ENCODE measurements around the gene TRPM5. TPM values are rescaled to one million over a fixed set of nuclear protein-coding genes. Genes with fewer than 3 reads are reported as not detected.

Gene TRPM5
- total RNA-seq, 1 donor from 2014 or later: not detected

- intact Hi-C loops (cut with micrococcal nuclease): loop anchor here (10.0 kb wide), 1 partner anchor 555 kb away; the partner anchor contains the start of gene LSP1
Measured at GRCh38 chr11:2409611-2410468, 34.5 kb downstream of the TRPM5 start.

GRCh38 chr11:2409126-2409525, 35.2 kb downstream of the TRPM5 start:
- intact Hi-C loops (cut with micrococcal nuclease): loop anchor here (10.0 kb wide), 1 partner anchor 554 kb away; the partner anchor contains the start of gene LSP1

DNA sequence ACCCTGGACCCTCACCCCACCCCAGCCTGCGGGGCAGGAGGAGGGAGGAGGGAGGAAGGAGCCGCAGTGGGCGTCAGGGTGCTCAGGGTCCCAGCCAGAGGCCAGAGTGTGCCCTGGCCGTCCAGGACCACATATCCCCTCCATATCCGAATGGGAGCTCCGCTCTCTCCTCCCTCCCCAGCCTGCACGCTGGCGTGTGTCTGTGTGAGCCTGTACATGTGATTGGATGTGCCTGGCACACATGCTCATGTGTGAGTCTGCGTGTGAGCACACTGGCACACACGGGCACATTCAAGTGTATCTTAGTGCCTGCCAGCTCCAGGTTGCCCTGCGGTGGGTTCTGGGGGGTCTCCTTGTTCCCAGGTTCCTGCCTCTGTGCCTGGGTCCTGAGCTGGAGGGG, 35.6 kb downstream of the TRPM5 start:
- intact Hi-C loops (cut with micrococcal nuclease): loop anchor here (10.0 kb wide), 1 partner anchor 554 kb away; the partner anchor contains the start of gene LSP1

GRCh38 chr11:2406878-2407410, 37.4 kb downstream of the TRPM5 start:
- intact Hi-C loops (cut with micrococcal nuclease): loop anchor here (10.0 kb wide), 1 partner anchor 552 kb away; the partner anchor contains the start of gene LSP1

DNA sequence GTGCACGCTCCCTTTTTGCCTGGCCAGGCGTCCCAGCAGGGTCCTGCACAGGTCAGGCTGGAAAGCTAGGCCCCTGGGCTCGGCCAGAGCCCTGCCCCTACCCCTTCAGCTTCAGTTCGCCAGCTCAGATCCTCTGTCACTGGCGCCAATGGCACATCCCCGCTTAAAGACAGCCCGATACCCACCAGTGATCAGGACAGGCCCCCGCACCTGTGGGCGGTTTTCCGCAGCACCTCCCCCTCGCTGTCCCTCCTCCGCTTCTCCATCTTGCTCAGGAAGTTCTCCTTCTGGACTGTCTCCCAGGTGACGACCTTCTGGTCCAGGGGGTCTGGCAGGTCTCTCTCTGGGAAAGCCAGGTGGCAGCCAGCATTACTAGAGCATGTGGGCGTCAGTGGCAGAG, 37.9 kb downstream of the TRPM5 start:
- intact Hi-C loops (cut with micrococcal nuclease): loop anchor here (10.0 kb wide), 1 partner anchor 552 kb away; the partner anchor contains the start of gene LSP1

- intact Hi-C loops (cut with micrococcal nuclease): loop anchor here (5.0 to 10.0 kb wide), 2 partner anchors 207 to 550 kb away; partner anchors contain the start of gene LSP1
Measured at GRCh38 chr11:2404735-2405196, 39.5 kb downstream of the TRPM5 start.

GRCh38 chr11:2402890-2403645, 41.2 kb downstream of the TRPM5 start:
- intact Hi-C loops (cut with micrococcal nuclease): loop anchor here (5.0 to 10.0 kb wide), 2 partner anchors 206 to 548 kb away; partner anchors contain the start of gene LSP1

GRCh38 chr11:2402106-2402505, 42.2 kb downstream of the TRPM5 start:
- intact Hi-C loops (cut with micrococcal nuclease): loop anchor here (5.0 to 10.0 kb wide), 2 partner anchors 205 to 547 kb away; partner anchors contain the start of gene LSP1

DNA sequence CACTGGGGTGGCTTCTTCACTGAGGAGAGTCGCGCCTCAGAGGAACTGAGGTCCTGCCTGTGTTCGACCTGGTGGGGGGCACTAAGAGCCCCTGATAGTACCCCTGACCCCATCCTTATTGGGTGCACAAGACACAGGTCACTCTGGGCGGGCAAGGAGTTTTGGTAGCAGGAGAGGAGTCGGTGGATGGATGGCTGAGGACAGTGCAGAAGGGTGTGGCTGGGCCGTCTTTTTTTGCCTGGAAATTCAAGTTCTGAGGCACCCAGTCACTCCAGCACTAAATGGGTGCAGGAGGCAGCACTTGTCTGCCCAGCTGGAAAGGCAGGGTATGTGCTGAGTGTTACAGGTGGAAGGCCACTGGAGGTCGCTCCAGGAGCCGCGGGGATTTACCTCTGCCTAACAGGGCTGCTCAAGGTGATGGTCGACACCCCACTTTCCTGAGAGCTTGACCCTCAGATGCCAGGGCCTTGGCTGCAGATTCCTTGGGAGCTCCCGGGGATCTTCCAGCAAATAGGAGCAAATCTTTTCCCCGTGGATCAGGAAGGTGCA, 42.8 kb downstream of the TRPM5 start:
- intact Hi-C loops (cut with micrococcal nuclease): loop anchor here (2.0 to 10.0 kb wide), 3 partner anchors 204 to 639 kb away; partner anchors contain the start of genes CTSD and LSP1

GRCh38 chr11:2400762-2401435, 43.4 kb downstream of the TRPM5 start:
- intact Hi-C loops (cut with micrococcal nuclease): loop anchor here (1.0 to 10.0 kb wide), 8 partner anchors 18 to 656 kb away; partner anchors contain the start of genes C11orf21, CARS1, CD81 and CTSD

- intact Hi-C loops (cut with micrococcal nuclease): loop anchor here (1.0 to 10.0 kb wide), 8 partner anchors 19 to 657 kb away; partner anchors contain the start of genes C11orf21, CARS1, CD81 and CTSD
Measured at GRCh38 chr11:2400069-2400761, 44.1 kb downstream of the TRPM5 start, which contains the start of gene TSSC4. TSS of gene TSSC4 (plus strand) at chr11:2400750. CDS start at chr11:2402634, 1,884 bp downstream.

DNA sequence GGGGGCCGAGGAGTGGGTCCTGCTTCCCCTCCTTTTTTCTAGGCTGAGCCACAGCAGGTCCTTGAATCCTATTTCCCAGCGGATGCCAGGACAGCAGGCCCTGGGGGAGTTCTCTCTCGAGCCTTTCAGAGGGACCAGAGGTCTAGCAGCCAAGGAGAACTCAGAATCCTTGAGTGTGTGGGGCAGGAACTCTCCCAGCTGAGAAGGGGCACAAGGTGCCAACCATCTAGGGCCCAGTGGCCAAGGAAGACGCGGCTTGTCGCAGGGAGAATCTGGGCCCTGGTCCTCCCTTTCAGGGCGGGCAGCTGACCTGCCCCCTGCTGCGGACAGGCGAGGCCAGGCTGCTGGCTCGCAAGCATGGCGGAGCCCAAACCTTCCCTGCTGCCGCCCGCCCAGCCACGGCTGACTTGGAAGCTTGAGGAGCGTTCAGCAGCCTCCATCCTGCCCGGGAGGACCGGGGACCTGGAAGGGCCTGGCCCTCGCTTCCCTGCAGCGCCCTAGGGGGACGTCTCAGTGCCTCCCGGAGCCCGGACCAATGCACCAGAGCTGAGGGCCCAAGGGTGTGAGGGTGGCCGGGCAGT, 44.7 kb downstream of the TRPM5 start:
- intact Hi-C loops (cut with micrococcal nuclease): loop anchor here (1.0 to 10.0 kb wide), 8 partner anchors 20 to 658 kb away; partner anchors contain the start of genes C11orf21, CARS1, CD81 and CTSD

DNA sequence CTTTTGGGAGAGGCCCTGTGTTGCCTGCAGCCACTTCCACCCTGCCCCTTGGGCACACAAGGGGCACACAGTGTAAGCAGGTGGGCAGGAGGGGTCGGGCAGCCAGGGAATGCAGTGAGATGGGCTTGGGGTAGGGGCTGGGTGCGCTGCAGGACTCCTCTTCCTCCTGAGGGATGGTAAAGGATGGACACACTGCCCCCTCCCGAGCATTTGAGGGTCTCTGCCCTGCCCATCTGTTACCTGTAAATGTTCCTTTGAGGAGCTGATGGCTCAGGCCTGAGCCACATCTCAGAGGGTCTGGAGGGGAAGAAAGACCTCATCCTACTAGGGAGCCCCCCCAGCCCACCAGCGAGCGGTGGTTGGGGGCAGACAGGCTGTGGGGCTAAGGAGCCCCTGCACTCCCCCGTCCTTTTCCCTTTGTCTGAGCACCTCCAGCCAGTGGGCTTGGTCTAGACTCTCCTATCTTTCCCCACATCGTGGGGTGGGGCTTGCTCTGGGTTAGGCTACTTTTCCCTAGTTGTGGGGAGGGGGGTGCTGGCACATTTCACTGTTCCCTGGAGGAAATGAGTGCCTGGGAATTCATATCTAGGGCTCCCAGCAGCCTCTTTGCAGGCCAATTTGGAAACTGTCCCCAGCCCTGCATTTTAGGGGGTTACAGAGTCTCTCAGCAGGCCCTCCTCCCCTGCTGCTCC, 45.5 kb downstream of the TRPM5 start:
- intact Hi-C loops (cut with micrococcal nuclease): no loop called here

DNA sequence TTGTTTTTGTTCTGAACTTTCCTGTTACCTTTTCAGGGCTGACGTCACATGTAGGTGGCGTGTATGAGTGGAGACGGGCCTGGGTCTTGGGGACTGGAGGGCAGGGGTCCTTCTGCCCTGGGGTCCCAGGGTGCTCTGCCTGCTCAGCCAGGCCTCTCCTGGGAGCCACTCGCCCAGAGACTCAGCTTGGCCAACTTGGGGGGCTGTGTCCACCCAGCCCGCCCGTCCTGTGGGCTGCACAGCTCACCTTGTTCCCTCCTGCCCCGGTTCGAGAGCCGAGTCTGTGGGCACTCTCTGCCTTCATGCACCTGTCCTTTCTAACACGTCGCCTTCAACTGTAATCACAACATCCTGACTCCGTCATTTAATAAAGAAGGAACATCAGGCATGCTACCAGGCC, 47.3 kb downstream of the TRPM5 start:
- intact Hi-C loops (cut with micrococcal nuclease): no loop called here

- intact Hi-C loops (cut with micrococcal nuclease): no loop called here
Measured at GRCh38 chr11:2396471-2396870, 47.8 kb downstream of the TRPM5 start.

DNA sequence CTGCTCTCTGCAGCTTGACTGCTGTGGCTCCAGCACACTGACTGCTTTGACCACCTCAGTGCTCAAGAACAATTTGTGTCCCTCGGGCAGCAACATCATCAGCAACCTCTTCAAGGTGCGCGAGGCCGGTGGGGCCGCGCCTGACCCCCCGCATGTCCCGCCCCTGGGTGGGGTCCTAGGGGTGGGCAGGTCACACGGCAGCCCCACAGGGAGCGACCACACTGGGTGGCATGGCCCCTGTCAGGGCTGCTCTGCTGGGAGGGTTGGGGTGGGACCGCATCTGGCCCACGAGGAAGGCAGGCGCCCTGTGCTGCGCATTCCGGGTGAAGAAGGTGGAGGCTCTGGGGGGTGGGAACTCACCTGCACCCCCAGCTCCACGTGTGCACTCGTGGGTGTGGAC, 48.5 kb downstream of the TRPM5 start:
- intact Hi-C loops (cut with micrococcal nuclease): no loop called here

DNA sequence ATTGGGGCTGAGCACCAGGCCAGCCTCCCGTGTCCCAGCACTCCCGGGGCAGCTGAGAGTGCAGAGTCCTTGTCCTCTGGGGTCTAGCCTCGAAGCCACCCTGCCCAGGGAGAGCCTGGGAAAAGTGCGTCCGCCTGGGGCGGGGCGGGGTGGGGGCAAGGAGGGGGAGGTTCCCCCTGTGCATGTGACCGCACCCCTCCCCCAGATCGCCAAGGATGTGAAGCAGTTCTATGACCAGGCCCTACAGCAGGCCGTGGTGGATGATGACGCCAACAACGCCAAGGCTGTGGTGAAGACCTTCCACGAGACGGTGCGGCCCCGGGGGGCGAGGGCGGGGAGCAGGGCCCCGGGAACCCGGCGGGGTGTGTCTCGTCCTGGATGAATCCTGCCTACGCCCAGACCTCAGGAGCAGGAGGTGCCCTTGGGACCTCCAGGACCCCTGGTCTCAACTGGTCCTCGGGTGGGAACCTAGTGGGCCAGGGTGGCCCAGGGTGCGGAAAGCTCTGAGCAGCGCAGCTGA, 49.0 kb downstream of the TRPM5 start:
- intact Hi-C loops (cut with micrococcal nuclease): no loop called here

DNA sequence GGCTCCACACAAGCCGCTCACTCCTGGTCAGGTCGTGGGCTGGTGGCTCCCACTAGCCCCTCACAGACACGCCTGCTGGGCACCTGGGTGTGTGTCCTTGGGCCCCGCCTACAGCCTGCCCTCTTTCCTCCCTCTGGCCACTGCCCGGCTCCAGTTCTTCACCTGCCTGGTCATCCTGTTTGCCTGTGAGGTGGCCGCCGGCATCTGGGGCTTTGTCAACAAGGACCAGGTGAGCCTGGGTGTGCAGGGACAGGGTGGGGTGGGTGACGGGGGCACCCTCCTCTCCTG, 49.6 kb downstream of the TRPM5 start:
- intact Hi-C loops (cut with micrococcal nuclease): no loop called here
